K562 (cell line): ENCODE data around the gene IL34. TPM values are rescaled to one million over a fixed set of nuclear protein-coding genes. Genes with fewer than 3 reads are reported as not detected.

Experiments used
- BHLHE40 ChIP-seq: IDR thresholded peaks from 2 replicates; pipeline ENCODE4 v1.6.1; 2011; ENCODE audit warnings: low read length, improper control_type of control experiment
- CBX1 ChIP-seq: sonication (generic); IDR thresholded peaks from 2 replicates; pipeline ENCODE4 v1.6.1; 2016; ENCODE audit warnings: antibody characterized with exemption, low read depth, mild to moderate bottlenecking
- GATAD2B ChIP-seq: fragments of 450-650 bp; IDR thresholded peaks from 2 replicates; pipeline ENCODE4 v1.6.1; 2017; ENCODE audit warnings: mild to moderate bottlenecking, borderline replicate concordance
- HCFC1 ChIP-seq: IDR thresholded peaks from 2 replicates; pipeline ENCODE4 v1.6.1; 2012; ENCODE audit warnings: low read depth, low read length, improper control_type of control experiment
- HNRNPL ChIP-seq: fragments of 200-400 bp; formaldehyde crosslinking; IDR thresholded peaks from 2 replicates; pipeline ENCODE4 v1.6.1; 2017; ENCODE audit warnings: low read depth, mild to moderate bottlenecking, low read length
- MNT ChIP-seq, 2 experiments: fragments of 450-650 bp; conservative IDR thresholded peaks; 2 replicates each; pipeline ENCODE4 v1.6.1; 2017; ENCODE audit warnings: mild to moderate bottlenecking in 2 of 2, moderate library complexity in 2 of 2
- MTA3 ChIP-seq: fragments of 450-650 bp; formaldehyde crosslinking; IDR thresholded peaks from 2 replicates; pipeline ENCODE4 v1.6.1; 2017; ENCODE audit warnings: mild to moderate bottlenecking, borderline replicate concordance
- NRF1 ChIP-seq, 2 experiments: fragments of 450-650 bp; IDR thresholded peaks in 1 of 2; conservative IDR thresholded peaks in 1 of 2; 2 replicates each; pipeline ENCODE4 v1.6.1; 2014; ENCODE audit warnings: mild to moderate bottlenecking in 2 of 2
- SOX6 ChIP-seq: fragments of 450-650 bp; IDR thresholded peaks from 2 replicates; pipeline ENCODE4 v1.6.1; 2014; ENCODE audit warnings: mild to moderate bottlenecking
- SPI1 ChIP-seq: IDR thresholded peaks from 2 replicates; pipeline ENCODE4 v1.6.1; 2011; ENCODE audit warnings: low read depth, low read length, control low read depth, borderline replicate concordance
- TBP ChIP-seq: optimal IDR thresholded peaks from 2 replicates; pipeline ENCODE3; 2011; ENCODE audit warnings: low read depth, low read length, improper control_type of control experiment
- ZBTB49 ChIP-seq: sonication (generic); formaldehyde crosslinking; IDR thresholded peaks from 2 replicates; pipeline ENCODE4 v1.8.0; 2022; ENCODE audit warnings: missing genetic modification reagents, mild to moderate bottlenecking, borderline replicate concordance
- ZBTB8A ChIP-seq: fragments of 450-650 bp; IDR thresholded peaks from 2 replicates; pipeline ENCODE4 v1.6.1; 2018; ENCODE audit warnings: mild to moderate bottlenecking, moderate library complexity; ENCODE audit not compliant: partially characterized antibody
- ZNF316 ChIP-seq: fragments of 450-650 bp; IDR thresholded peaks from 2 replicates; pipeline ENCODE4 v1.6.1; 2016
- ZNF347 ChIP-seq: fragments of 450-650 bp; formaldehyde crosslinking; IDR thresholded peaks from 2 replicates; pipeline ENCODE4 v1.4.0; 2020; ENCODE audit warnings: low read depth, mild to moderate bottlenecking, moderate library complexity
- polyA plus RNA-seq, 8 experiments: library from polyadenylated mRNA; depleted of rRNA in 4 of 8; stranded (reverse) in 5 of 8; unstranded in 3 of 8; fragments of >200 nt; fragmentation: Nextera tagmentation in 2 of 8; fragmentation: Illumina TruSeq in 1 of 8; extraction: Ambion mirVana in 2 of 8; extraction: Trizol in 1 of 8; gene quantifications; 2 replicates each; pipeline versions ENCODE4 v1.2.1 to v1.2.3, GENCODE V29; 2011 to 2014; ENCODE audit warnings: inconsistent platforms in 1 of 8, missing spikeins in 1 of 8
- total RNA-seq, 7 experiments: library from RNA; depleted of rRNA in 6 of 7; stranded (reverse); fragments of >200 nt in 6 of 7; fragmentation: Illumina TruSeq in 2 of 7; extraction: Trizol in 2 of 7; gene quantifications; 2 replicates each; pipeline versions ENCODE4 v1.2.1 to v1.2.3, GENCODE V29; 2011 to 2021; ENCODE audit warnings: low replicate concordance in 1 of 7
- TF ChIP-seq, protein P1 (sequence below), 3 experiments: fragments of 200-800 bp in 1 of 3; sonication (Bioruptor generic) in 1 of 3; sonication (generic) in 1 of 3; formaldehyde crosslinking in 1 of 3; IDR thresholded peaks; 2 replicates each; pipeline versions ENCODE4 v1.6.1 to v1.8.0; 2016 to 2022; ENCODE audit warnings: mild to moderate bottlenecking in 2 of 3, missing compliant biosample characterization in 2 of 3, missing genetic modification characterization in 2 of 3, missing genetic modification reagents in 1 of 3
- TF ChIP-seq, protein P2 (sequence below): fragments of 450-650 bp; conservative IDR thresholded peaks from 2 replicates; pipeline ENCODE4 v1.6.1; 2016; ENCODE audit warnings: missing genetic modification characterization, low read depth, mild to moderate bottlenecking, missing compliant biosample characterization, moderate library complexity

The IL34 gene
- total and polyA plus RNA-seq, 9 of the 15 experiments (the other 6 are each of a cell fraction or from before 2014, with no cell fraction given), result 0.07 to 0.18 (median 0.10) TPM; not detected in 6

DNA sequence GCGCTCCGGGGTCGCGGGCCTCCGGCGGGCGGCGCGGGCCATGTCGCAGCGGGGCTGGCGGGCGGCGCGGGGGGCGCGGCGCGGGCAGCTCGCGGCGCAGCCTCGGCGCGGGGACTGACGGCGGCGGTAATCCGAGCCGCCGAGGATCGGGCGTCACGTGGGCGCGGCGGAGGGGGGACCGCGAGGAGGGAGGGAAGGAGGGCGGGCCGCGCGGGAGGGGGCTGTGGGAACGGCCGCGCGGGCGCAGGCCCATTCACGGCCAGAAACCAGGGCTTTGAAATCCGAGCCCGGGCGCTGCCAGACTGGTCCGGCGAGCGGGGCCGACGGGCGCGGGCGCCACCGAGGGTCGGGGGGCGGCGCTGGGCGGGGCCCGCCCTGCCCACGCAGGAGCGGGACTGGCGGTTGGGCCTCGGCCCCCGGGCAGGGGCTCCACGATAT is 39.6 kb downstream of the IL34 start, which contains the start of gene MTSS2 (continued):
- TF ChIP-seq, protein P1, sequence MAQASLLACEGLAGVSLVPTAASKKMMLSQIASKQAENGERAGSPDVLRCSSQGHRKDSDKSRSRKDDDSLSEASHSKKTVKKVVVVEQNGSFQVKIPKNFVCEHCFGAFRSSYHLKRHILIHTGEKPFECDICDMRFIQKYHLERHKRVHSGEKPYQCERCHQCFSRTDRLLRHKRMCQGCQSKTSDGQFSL (CRISPR knock-in tag; IDR thresholded peaks at IDR 0.05), result 0 out of 2 replicates have a peak, but pooled peaks have one; percentile 20
- TF ChIP-seq, protein P1 (tag; IDR thresholded peaks at IDR 0.05), result no peak
- TF ChIP-seq MTA3 (peak; percentile 17; the same call in 1 of the 2 replicates), HCFC1 (peak; percentile 24; the same call in 1 of the 2 replicates), SOX6 (peak; percentile 62; the same call in 1 of the 2 replicates), ZBTB49 (no peak), SPI1 (no peak), ZNF316 (no peak), HNRNPL (0 out of 2 replicates have a peak, but pooled peaks have one; percentile 11), GATAD2B (peak; percentile 76), MNT (conservative IDR thresholded peaks at IDR 0.05) (0 out of 4 replicates have a peak, but pooled peaks of 1 of the 2 experiments have one; percentile 42), BHLHE40 (peak; percentile 72), NRF1 (conservative IDR thresholded peaks at IDR 0.05 in 1 of 2, IDR thresholded peaks at IDR 0.05 in 1 of 2) (peak; percentile 78 to 81; a peak in 2 of 4 replicates), ZBTB8A (no peak), CBX1 (peak; percentile 18; the same call in 1 of the 2 replicates), TBP (peak; percentile 39), ZNF347 (CRISPR knock-in tag) (no peak)
- TF ChIP-seq, protein P2, sequence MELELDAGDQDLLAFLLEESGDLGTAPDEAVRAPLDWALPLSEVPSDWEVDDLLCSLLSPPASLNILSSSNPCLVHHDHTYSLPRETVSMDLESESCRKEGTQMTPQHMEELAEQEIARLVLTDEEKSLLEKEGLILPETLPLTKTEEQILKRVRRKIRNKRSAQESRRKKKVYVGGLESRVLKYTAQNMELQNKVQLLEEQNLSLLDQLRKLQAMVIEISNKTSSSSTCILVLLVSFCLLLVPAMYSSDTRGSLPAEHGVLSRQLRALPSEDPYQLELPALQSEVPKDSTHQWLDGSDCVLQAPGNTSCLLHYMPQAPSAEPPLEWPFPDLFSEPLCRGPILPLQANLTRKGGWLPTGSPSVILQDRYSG, result no peak
